Measurements from ENCODE around the gene TTYH2.
"Not testable (repeated sequence)": the region's sequence is repeated elsewhere in the genome, so short reads cannot be mapped to it uniquely, and the experiment has no call there.

The TTYH2 gene

GRCh38 chr17:74212913-74213791 is at the start of gene TTYH2:
Gene TTYH2, plus strand, starts transcription at chr17:74213571. Its CDS starts 17 bp downstream, at chr17:74213588.
- peak; percentile 68 for DNase-seq (ENCODE audit: low read depth)

- no peak for DNase-seq (ENCODE audit: low read depth)
Observed at GRCh38 chr17:74163836-74164235, 49.5 kb upstream of the TTYH2 start.

DNA sequence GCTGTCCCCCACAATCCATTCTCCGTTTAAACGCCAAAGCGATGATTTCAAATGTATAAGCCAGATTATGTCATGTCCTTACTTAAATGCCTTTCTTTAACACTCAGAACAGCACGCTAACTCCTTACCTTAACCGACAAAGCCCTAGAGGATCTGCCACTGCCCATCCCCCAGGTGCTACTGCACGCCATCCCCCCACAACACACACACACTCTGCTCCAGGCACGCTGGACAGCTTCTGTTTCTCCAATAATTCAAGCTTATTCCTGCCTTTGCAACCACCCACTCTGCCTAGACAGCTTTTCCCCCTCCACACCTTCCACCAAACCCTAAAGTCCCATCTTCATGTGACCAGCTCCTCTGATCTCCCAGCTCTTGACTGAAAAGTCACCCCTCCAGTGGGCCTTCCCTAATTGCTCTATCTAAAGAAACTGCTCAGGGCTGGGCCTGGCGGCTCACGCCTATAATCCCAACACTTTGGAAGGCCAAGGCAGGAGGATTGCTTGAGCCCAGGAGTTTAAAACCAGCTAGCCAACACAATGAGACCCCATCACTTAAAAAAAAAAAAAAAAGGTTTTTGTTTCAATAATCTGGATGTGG is 48.8 kb upstream of the TTYH2 start:
- DNase-seq (ENCODE audit: low read depth) = no peak

DNA sequence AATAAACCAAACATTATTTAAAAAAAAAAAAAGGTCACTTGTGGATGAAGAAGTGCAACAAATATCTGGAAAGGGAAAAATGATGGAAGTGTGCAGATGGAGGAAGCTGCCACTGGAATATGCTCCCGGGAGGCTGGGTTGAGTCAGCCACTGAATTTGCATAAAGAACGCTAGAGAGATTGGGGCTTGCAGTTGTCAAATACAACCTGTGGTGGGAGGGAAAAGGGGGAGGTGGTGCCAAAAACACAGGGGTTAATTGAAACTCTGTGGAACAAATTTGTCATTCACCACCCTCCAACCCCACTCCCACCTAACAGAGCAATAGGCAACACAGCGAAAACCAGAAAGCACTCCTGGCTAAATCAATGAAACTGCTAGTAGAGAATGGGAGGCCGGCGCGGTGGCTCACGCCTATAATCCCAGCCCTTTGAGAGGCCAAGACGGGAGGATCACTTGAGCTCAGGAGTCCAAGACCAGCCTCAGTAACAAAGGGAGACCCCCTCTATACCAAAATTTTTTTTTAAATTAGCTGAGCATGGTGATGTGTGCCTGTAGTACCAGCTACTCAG is 47.5 kb upstream of the TTYH2 start:
- DNase-seq (ENCODE audit: low read depth) = no peak

GRCh38 chr17:74170924-74171323 is 42.4 kb upstream of the TTYH2 start:
- DNase-seq (ENCODE audit: low read depth) = no peak

DNA sequence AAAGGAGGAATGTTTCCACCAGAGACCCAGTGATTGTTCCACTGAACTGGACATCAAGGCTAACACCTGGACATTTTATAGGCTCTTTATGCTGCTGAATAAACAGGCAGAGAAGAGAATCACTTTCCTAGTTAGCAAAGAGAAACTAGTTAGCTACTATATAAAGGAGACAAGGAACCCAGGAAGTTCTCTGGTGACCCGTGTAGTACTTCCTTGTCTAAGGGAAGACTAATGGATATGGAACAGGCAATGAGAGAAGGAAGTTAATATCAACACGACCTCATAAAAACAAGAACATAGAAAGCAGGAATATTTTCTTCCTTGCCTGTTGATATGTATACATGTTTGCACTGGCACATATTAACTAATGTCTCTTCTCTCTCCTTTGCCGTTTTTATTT is 40.7 kb upstream of the TTYH2 start:
- no peak for DNase-seq (ENCODE audit: low read depth)

DNA sequence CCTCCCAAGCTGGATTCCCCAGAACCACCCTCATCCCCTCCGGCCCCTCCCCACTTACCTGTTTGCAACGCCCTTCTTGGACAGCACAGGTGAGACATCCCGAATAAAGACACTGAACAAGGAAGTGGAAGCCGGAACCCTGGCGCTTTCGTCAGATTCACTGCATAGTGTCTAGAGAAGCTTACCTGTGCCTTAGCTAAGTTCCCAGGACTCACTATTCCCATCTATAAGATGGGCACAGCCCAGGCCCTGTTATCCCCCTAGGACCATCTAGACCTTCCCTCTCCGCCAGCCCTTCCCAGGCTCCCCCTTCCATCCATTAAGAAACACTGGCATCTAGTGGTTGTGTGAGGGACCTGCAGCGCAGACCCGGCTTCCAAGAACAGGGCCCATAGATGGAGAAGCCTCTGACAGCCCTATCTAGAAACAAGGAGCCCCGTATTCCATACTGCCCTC is 36.8 kb upstream of the TTYH2 start:
- no peak for DNase-seq (ENCODE audit: low read depth)

- no peak for DNase-seq (ENCODE audit: low read depth)
Observed at GRCh38 chr17:74177018-74177450, 36.3 kb upstream of the TTYH2 start.

- no peak for DNase-seq (ENCODE audit: low read depth)
Observed at GRCh38 chr17:74179576-74179975, 33.8 kb upstream of the TTYH2 start.

- no peak for DNase-seq (ENCODE audit: low read depth)
Observed at GRCh38 chr17:74180336-74180735, 33.0 kb upstream of the TTYH2 start.

DNA sequence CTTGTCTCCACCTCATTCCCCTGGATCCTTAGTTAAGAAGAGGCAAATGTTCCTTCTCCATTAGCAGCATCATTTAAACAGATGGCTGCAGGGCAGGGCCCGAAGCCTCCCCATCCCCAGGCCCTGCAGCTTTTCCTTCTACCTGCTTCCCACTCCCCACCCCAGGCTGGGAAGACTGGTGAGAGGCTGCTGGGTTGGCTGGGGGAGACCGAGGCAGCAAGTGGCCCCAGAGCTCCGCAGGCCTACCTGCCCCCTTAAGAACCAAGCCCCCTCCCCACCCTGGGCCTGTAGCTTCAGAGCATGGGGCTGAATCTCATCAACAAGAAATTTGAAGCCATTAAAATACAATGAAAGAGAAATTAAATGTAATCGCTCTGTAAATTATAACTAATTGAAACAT is 32.0 kb upstream of the TTYH2 start:
- DNase-seq (ENCODE audit: low read depth) = no peak

DNA sequence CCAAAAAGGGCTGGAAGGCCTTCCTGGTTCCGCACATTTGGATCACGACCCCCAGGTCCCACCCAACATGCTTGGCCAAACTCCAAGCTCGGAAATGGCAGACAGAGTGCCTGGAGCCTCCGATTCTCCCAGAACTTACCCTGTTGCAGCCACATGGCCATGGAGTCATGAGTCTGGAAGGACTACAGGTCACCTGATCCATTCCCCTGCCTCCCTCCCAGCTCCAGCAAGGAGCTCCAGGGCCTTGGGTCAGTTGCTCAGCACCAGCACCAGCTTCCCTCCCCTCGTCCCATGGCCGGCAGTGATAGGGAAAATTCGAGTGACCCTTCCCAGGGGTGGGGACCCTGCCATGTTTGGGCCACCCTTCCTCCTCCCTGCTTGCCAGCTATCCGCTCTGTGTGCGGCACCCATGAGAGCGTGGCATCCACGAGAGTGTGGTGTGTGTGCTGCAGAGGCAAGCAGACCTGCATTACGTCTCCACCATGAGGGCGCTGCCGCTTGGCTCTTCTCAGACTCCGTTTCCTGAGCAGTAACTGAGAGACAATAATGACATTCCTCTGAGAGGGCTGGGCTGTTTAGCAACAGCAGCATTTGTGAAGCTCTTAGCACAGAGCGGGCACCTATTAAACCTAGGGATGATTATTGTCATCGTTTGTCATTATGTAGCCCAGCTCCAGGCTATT is 31.2 kb upstream of the TTYH2 start:
- DNase-seq (ENCODE audit: low read depth) = no peak

GRCh38 chr17:74183411-74183810 is 30.0 kb upstream of the TTYH2 start:
- DNase-seq (ENCODE audit: low read depth) = no peak

GRCh38 chr17:74185571-74186185 is 27.7 kb upstream of the TTYH2 start:
- no peak for DNase-seq (ENCODE audit: low read depth)

DNA sequence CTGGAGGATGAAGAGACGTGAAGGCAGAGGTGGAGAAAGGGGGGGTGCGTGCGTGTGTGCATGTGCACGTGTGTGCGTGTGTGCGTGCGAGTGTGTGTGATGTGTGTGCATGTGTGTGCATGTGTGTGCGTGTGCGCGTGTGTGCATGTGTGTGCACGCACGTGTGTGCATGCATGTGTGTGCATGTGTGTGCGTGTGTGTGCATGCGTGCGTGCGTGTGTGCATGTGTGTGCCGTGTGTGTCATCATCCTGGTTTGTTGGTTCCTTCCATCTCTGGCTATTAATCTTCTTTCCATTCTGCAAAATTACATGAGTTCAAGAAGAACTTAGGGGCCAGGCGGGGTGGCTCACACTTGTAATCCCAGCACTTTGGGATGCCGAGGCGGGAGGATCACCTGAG is 26.9 kb upstream of the TTYH2 start:
- no peak for DNase-seq (ENCODE audit: low read depth)

GRCh38 chr17:74187761-74188160 is 25.6 kb upstream of the TTYH2 start:
- DNase-seq (ENCODE audit: low read depth) = no peak

DNA sequence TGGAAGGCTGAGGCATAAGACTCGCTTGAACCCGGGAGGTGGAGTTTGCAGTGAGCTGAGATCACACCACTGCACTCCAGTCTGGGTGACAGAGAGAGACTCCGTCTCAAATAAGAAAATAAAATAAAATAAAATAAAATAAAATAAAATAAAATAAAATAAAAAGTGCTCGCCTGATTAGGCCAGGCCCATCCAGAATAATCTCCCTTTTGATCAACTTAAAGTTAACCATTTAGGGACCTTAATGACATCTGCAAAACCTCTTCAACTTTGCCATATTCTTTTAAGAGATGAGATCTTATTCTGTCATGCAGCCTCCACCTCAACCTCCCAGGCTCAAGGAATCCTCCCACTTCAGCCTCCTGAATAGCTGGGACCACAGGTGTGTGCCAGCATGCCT is 24.7 kb upstream of the TTYH2 start:
- not testable (repeated sequence) for DNase-seq (ENCODE audit: low read depth)

GRCh38 chr17:74190154-74190553 is 23.2 kb upstream of the TTYH2 start:
- no peak for DNase-seq (ENCODE audit: low read depth)

- DNase-seq (ENCODE audit: low read depth) = no peak
Observed at GRCh38 chr17:74190807-74191406, 22.5 kb upstream of the TTYH2 start.

DNA sequence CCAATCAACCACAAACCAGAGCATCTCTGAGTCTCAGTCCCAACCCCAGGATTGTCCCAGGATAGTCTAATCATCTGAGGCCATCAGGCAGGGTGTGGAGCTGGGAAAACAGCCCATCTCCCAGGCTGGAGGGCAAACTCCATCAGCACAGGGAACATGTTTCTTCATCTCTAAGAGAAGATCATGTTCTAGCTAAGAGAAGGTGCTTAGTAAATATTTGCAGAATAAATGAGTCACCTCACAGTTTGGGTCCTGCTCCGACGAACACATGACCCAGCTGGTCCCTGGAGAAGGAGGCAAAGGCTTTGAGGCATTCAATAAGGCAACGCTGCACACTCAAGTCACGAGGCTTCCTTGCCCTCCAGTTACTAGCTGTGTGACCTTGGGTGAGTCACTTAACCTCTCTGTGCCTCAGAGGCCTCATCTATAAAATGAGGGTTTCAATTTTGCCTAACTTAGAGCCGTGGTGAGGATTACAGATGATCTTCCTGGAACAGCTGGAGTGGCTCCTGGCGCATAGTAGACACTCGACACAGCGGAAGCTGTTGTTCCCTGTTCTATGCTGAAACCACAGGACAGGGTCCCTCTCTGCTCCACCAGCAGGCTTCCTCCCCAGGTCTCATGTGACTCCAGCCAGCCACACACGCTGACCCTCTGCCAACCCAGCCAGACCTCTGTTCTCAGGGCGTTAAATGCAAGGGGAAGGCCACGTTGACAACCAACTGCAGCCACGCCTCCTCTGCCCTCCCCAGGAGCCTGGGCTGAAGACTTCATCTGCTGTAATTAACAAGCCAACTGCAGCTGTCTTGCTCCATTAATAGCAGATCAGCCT is 20.2 kb upstream of the TTYH2 start:
- DNase-seq (ENCODE audit: low read depth) = no peak

GRCh38 chr17:74194682-74195081 is 18.7 kb upstream of the TTYH2 start:
- DNase-seq (ENCODE audit: low read depth) = no peak
